ENCODE data around the gene PRKG1. TPM values are rescaled to one million over a fixed set of nuclear protein-coding genes. Genes with fewer than 3 reads are reported as not detected.

PRKG1 gene
- total and polyA plus RNA-seq, 12 donors: 3.8 to 48.1 (median 29.9) TPM

- Histone ChIP-seq H3K4me3 (no peak overlapping the region), H3K27me3 (no peaks in the 10 kb centered on the region), H3K9me3 (no peaks in the 10 kb centered on the region), H3K27ac (peak overlapping the region in 6 of 10 donors; percentile 34 to 72 (median 62)), H3K4me1 (peaks cover 3 to 63% (median 20%) of the 10 kb centered on the region in 9 donors), H3K36me3 (no peaks in the 10 kb centered on the region)
- no peak for DNase-seq
- TF ChIP-seq CTCF (IDR thresholded peaks at IDR 0.05): no peak
- intact Hi-C loops (cut with DNase I): no loop called here
- WGBS, 2 donors: 41 to 49% methylated on average over 3 of the region's 3 CpGs
- ATAC-seq: peak in 7 of 8 donors; percentile 10 to 57 (median 51)
These were observed 42.9 kb downstream of the PRKG1 start for GRCh38 chr10:51117053-51117660.

DNA sequence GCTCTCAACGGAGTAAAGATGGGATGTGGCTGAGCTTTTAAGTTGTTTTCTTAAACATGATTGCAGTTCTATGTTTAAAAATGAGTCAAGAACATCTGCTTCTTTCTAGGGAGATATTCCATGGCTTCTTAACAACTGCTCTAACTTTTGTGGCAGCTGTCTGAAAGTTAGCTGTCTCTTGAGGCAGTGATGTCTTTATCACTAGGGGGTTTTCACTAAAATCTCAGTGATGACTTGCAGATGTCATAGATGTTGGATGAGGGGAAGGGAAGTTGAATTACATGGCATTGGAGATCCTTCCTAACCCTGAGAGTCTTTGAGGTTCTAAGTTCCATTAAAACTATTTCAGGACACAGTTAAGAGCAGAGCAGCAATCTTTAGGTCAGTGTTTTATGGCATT, 43.5 kb downstream of the PRKG1 start:
- H3K4me3 ChIP-seq: no peak overlapping the region
- TF ChIP-seq CTCF (IDR thresholded peaks at IDR 0.05): no peak
- peak overlapping the region in 6 of 10 donors; percentile 34 to 72 (median 62) for H3K27ac ChIP-seq
- ATAC-seq (peak; percentile 51 to 89 (median 82)), DNase-seq (peak in 1 of 2 donors; percentile 49)
- no peaks in the 10 kb centered on the region for H3K9me3 ChIP-seq
- no peaks in the 10 kb centered on the region for H3K27me3 ChIP-seq
- 56 to 63% methylated on average over 1 of the region's 1 CpG for WGBS, 2 donors
- no peaks in the 10 kb centered on the region for H3K36me3 ChIP-seq
- H3K4me1 ChIP-seq: peaks cover 3 to 56% (median 20%) of the 10 kb centered on the region in 9 donors
- intact Hi-C loops (cut with DNase I): no loop called here

- Histone ChIP-seq H3K27me3 (no peaks in the 10 kb centered on the region), H3K4me3 (no peak overlapping the region), H3K36me3 (no peaks in the 10 kb centered on the region), H3K4me1 (peaks cover 3 to 49% (median 20%) of the 10 kb centered on the region in 9 donors), H3K9me3 (no peaks in the 10 kb centered on the region), H3K27ac (peak overlapping the region in 2 of 10 donors; percentile 38 to 71)
- intact Hi-C loops (cut with DNase I): no loop called here
- ATAC-seq: no peak
- DNase-seq: no peak
- no peak for TF ChIP-seq CTCF (IDR thresholded peaks at IDR 0.05)
- 80 to 88% methylated on average over 1 of the region's 1 CpG for WGBS, 2 donors
These were observed 45.2 kb downstream of the PRKG1 start for GRCh38 chr10:51119441-51119840.

GRCh38 chr10:51121861-51122260, 47.6 kb downstream of the PRKG1 start:
- H3K9me3 ChIP-seq: peaks cover 0 to 5% (median 0%) of the 10 kb centered on the region in 11 donors
- intact Hi-C loops (cut with DNase I): no loop called here
- no peak overlapping the region for H3K4me3 ChIP-seq
- no peak for TF ChIP-seq CTCF (IDR thresholded peaks at IDR 0.05)
- 93 to 95% methylated on average over 4 of the region's 4 CpGs for WGBS, 2 donors
- ATAC-seq (no peak), DNase-seq (no peak)
- no peaks in the 10 kb centered on the region for H3K27me3 ChIP-seq
- peaks cover 3 to 40% (median 15%) of the 10 kb centered on the region in 9 donors for H3K4me1 ChIP-seq
- no peak overlapping the region for H3K27ac ChIP-seq
- no peaks in the 10 kb centered on the region for H3K36me3 ChIP-seq
